Activated T-cell treated with anti-CD3 and anti-CD28 coated beads for 48 hours (primary cell): ENCODE data around the gene SGMS1.

Experiments
- DNase-seq: peaks from one replicate; pipeline ENCODE4 v3.0.0-alpha.2; 2020; ENCODE audit warnings: low read depth

The SGMS1 gene

DNA sequence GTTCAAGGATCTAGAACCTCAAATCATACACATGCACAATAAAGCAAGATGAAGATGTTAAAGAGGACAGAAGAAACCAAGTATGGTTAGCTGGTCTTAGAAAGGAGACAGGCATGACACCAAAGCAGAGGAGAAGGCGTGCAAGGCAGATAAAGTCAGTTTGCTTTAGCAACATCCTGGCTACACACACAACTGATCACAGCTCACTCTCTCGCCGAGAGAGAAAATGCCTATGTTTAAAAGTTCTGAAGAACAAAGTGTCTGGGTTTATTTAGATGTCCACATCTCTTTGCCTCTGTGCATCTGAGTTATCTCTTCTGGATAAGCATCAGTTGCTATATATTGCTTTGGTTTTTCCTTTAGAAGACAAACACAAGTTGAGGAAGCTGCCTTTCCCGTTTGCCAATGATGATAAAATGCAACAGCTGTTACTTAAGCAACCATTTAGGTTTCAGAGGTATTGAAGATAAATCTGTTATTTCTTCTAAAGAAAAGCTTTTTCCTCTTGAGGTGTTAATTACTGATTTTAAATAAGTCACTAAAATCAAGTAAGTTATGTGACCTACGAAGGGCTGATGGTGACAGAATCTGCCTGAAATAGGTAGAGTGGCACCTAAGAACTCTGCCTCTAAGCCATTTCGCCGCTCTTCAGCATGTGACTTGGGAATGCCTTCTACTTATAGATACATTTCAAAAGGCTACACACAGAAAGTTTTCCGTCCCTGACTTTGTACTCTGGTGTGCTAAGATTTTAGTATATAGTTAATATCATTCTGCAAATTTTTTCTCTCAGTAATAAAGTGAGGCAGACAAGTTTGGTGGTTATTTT, 226.2 kb downstream of the SGMS1 start:
- DNase-seq = no peak

DNA sequence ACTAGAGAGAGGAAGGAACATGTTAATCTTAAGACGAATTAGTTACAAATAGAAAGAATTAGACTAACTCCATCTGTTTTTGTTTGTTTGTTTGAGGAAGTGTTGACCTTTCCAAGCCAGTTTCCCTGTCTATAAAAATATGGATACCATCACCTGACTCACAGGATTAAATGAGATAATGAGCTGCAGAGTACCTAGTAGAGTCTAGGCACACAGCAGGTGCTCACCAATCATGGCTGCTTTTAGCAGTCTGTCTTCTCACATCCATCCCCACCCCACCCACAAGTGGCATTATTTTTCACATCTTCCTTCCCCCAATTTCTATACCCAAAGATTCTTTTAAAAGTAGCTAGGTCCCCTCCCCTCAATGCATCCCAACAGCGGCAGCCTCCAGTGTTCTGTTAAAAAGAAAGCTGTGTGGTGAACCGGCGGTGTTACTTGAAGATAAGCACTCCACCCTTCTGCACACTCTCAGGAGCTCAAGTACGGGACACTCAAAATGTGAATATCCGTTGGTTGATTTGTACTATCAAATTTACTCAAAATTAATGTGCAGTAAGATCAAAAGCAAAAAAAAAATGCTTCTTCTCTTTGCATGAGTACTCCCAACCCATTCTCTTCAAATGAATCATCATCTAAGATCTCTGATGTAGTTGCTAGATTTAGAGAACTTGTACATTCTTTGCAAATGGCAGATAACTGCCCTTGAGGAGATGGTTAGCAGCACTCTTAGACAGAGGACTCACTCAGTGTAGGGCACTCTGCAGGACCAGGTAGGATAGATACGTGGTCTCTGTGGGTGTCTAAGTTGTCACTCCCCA, 227.1 kb downstream of the SGMS1 start:
- no peak for DNase-seq

DNA sequence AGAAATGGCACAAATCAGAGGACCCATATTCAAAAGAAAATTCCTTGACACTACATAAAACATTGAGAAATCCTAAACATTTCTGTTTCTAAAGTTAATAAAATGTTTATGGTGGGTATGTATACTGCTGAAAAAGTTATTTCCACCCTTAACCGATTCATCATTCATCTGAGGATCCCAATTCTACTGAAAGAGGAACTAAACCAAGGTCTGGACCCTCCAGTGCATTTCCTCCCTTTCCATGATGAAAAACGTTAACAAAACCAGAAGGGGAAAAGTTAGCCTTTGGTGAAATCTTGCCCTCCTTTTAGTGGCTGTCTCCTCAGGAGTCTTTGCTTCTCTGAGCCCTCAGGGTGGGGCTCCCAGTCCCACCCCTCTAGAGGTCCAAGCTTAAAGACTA, 227.9 kb downstream of the SGMS1 start:
- DNase-seq = no peak

GRCh38 chr10:50395271-50395670, 228.5 kb downstream of the SGMS1 start:
- no peak for DNase-seq

GRCh38 chr10:50394832-50395231, 228.9 kb downstream of the SGMS1 start:
- no peak for DNase-seq

- DNase-seq = no peak
Observed at GRCh38 chr10:50393784-50394467, 229.8 kb downstream of the SGMS1 start.

DNA sequence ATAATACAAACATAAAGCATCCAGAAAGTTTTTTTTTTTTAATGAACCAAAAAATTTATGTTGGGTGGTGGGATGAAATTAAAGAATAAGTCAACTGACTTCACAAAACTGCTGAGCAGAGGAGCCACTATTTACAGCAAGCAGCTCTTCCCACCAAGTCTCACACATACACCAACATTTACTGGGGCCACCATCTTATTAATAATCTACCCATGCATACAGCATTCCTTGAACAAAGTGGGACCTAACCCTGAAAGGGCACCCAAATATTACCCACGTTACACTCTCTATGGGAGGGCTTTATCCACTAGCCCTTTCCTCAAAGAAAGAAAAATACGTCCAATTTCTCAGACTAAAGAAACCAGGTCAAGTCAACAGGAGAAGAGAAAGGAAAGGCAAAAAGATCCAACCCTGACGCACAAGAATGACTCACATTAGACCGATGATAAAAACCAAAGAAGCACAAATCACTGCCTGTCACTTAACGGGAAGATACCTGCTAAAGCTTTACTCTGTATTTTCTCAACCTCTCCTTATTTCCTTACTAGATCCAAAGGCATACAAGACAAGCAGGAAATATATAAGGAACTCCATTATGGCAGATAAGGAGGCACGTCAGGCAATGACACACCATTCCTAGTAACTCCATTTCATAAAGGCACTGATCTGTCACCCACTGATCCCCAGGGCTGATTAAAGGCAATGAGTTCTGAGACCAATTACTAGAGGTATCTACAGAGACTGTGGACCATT, 230.6 kb downstream of the SGMS1 start:
- DNase-seq = no peak

- no peak for DNase-seq
Observed at GRCh38 chr10:50392426-50392825, 231.3 kb downstream of the SGMS1 start.

DNA sequence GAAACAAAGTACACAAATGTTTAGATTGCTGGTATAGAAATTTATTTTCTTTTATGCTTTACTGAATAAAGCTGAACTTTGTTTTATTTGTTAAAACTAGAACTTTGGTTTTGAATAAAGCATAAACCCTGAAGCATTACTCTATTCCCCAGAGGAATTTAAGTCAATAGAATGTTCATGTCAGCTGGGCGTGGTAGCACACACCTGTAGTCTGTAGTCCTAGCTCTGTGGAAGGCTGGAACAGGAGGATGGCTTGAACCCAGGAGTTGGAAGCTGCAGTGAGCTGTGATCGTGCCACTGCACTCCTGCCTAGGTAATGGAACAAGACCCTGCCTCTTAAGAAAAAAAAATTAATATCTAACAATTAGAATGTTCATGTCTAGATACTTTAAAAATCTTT, 233.5 kb downstream of the SGMS1 start:
- DNase-seq = no peak

DNA sequence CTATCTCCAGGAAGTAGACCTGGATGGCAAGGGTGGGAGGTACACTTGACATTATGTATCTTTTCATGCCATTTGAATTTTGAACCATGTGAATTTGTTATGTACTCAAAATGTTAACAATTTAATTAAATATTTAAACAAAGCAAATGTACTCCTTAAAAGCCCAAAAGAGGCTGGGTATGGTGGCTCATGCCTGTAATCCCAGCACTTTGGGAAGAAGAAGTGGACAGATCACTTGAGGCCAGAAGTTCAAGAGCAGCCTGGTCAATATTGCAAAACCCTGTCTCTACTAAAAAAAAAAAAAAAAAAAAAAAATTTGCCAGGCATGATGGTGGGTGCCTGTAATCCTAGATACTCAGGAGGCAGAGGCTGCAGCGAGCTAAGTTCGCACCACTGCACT, 235.6 kb downstream of the SGMS1 start:
- DNase-seq = no peak

DNA sequence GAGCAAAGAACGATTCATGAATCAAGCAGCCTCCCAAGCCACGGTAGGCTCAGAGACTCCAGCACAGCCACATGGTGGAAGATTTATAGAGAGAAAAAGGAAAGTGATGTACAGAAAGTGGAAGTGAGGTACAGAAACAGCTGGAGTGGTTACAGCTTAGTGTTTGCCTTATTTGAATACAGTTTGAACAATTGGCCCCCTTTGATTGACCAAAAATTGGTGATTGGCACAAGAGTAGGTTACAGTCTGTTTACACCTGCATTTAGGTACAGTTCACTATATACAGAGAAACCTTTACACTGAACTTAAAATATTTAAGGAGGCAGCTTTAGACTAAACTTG, 236.1 kb downstream of the SGMS1 start:
- no peak for DNase-seq

DNA sequence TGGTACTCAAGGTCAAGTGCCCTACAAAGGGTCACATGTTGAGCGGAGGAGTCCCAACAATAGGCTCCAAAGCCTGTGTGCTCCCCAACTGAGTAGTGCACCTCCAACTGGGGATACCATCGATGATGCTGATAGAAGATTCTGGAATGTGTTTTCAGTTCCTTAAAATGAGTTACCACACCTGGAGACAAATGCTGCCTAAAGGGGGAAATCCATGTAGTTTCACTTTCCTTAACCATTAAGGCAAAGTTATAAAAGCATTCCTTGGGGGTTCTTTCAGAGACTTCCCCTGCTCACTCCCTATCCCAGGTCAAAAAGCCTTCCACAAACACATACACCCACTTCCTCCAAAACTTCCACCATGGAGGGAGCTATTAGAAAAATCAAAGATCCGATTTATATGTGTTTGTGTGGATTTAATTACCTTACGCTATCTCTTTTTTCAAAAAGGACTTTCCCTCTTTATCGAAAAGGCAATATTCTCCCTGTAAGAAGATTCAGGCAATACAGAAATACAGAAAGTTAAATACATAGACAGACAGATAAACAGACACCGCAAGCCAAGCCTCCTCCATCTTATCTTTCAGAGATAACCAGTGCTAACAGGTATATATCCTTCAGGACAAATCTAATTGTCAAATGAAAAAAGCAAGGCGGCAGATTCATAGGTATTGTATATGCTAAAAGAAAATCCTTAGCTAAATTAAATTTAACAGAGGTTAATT, 236.6 kb downstream of the SGMS1 start:
- no peak for DNase-seq

DNA sequence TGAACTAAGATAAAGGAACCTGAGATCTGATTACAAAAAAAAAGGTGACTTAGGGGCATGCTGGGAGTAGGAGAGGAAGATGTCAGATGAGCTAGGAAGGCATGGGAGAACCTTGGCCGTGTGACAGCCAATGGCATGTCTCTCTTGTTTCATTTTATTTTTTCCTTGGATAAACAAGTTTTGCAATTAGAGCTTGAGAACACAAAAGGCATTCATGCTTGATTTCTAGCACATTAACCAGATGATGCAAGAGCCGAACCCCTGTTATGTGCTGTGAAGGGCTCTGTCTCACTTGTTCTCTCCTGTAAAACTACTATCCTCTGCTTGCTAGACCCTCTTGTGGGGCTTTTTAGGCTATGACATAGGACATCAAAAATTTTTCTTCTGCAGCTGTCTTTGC, 238.1 kb downstream of the SGMS1 start:
- no peak for DNase-seq

DNA sequence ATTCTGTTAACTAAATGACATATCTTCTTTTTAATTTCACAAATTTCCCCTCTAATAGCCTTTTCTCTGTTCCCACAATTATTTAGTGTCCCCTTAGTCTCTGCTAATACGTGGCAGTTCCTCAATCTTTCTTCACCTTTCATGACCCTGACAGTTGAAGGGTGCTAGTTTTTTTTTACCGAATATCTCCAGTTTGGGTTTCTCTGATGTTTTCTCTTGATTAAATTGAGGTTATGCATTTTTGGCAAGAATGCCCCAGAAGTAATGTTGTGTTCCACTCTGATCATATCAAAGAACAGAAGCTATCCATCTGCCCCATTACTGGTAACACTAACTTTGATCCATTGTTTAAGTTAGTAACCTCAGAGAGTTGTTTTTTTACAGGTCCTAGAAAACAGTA, 238.9 kb downstream of the SGMS1 start:
- DNase-seq = no peak

DNA sequence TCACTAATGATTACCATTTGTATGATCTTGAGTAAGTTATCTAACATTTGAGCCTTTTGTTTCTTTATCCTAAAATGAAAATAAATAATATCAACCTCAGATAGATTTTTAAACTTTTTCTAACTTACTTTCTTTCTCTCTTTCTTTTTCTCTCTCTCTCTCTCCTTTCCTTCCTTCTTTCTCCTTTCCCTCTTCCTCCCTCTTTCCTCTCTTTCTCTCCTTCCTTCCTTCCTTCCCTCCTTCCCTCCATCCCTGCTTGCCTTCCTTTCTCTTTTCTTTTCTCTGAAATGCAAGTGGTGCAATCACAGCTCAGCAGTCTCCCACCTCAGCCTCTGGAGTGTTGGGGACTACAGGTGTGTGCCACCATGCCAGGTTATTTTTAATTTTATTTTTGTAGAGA, 239.5 kb downstream of the SGMS1 start:
- DNase-seq = no peak

DNA sequence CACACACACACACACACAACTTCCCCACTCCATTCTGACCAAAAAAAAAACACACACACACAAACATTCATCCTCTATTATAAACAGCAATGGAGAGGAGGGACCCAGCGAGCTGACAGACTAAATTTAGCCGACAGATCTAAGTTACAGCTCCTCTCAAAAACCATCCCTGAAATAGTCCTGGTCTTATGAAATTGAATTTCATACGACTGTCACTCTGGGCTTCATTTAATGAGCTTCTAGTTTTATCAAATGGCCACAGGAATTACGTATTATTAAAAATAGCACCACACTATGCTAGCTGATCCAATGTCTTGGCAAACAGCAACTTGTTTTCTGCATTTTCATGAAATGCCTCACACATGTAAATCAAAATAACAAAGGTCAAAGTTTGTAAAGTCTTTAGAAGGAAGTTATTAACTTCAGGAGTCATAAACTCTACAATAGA, 241.2 kb downstream of the SGMS1 start:
- DNase-seq = no peak

- DNase-seq = no peak
Observed at GRCh38 chr10:50381642-50382041, 242.1 kb downstream of the SGMS1 start.

DNA sequence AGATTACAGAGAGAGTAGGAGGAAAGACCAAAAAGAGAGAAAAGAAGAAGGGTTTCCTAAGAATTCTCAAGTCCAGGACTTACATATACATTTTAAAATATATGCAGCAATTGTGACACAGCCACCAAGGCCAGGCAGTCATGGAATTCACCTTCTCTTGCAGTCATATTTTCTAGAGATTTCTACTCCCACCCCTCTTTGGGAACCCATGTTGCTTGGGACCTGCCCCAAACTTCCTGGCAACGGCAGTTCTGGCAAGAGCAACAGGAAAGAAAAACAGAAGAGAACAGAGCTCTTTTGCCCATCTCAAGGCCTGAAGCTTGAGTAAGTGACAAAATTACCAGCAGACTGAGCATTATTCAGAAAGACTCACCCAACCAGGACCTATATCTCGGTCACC, 244.1 kb downstream of the SGMS1 start:
- no peak for DNase-seq

GRCh38 chr10:50375745-50376144, 248.0 kb downstream of the SGMS1 start:
- no peak for DNase-seq

- no peak for DNase-seq
Observed at GRCh38 chr10:50375051-50375452, 248.7 kb downstream of the SGMS1 start.

GRCh38 chr10:50373821-50374501, 249.8 kb downstream of the SGMS1 start:
- no peak for DNase-seq
